ENCODE measurements around the gene CHPF.

GRCh38 chr2:219557791-219558785, 14.5 kb upstream of the CHPF start:
- TF ChIP-seq CTCF (conservative IDR thresholded peaks at IDR 0.05 in 1 of 2, IDR thresholded peaks at IDR 0.05 in 1 of 2; ENCODE audit: low read depth in 1 of 2, low read length in 2 of 2) (no peak), EZH2 (IDR thresholded peaks at IDR 0.05; ENCODE audit: low read length, missing control alignments) (no peak)
